DOHH2 (cell line): Measurements from ENCODE around the gene ADGRA3.

ENCODE experiments used
- CTCF ChIP-seq: fragments of 200-600 bp; sonication (generic); IDR thresholded peaks from one replicate; pipeline ENCODE4 v1.5.1; 2014; ENCODE audit warnings: antibody characterized with exemption, mild to moderate bottlenecking, low read depth, low read length; ENCODE audit not compliant: poor library complexity, severe bottlenecking
- EZH2phosphoT487 ChIP-seq: fragments of 200-600 bp; sonication (generic); IDR thresholded peaks from 2 replicates; pipeline ENCODE4 v1.6.1; 2017; ENCODE audit warnings: borderline replicate concordance, mild to moderate bottlenecking, antibody characterized with exemption, low read length, moderate library complexity, mixed read lengths

GRCh38 chr4:22539251-22539650, 23.4 kb upstream of the ADGRA3 start:
- TF ChIP-seq CTCF (no peak), EZH2phosphoT487 (no peak)
